GM04504 (cell line): Measurements from ENCODE around the gene ATP5MC3.

Experiments used
- DNase-seq: peaks from one replicate; pipeline ENCODE4 v3.0.0-alpha.2; 2012; ENCODE audit warnings: low read depth

Gene ATP5MC3

GRCh38 chr2:175167792-175168563, 13.5 kb downstream of the ATP5MC3 start, which contains the start of gene ATF2:
Gene ATF2 (minus strand): TSS chr2:175168203. CDS start chr2:175136443, 31,760 bp downstream.
- DNase-seq, result peak; percentile 100

GRCh38 chr2:175167076-175167791, 14.3 kb downstream of the ATP5MC3 start:
- DNase-seq, result no peak

DNA sequence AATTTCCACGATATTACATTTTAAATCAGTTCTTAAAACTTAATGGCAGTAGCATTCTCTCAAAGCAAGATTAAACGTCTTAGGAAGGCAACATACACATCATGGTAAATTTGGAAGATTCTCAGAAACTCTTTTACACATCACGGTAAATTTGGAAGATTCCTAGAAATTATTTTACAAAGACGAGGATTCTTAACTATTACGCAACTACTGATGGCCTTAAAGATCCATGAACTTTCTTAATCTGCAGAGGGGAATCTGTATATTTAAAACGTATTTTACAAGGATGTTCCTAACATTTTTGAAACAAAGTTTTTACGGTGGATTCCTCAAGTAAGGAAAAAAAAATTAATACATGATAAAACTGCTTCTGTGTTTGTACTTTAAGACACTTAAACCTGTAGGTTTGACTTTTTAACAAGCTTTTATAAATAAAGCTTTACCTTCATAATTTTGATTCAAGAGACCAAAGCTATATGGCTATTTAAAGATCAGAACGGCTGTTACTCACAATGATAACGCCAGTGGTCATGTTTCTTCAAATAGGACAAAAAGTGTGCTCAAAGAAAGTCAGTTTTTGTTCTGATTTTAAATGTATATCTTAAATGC, 15.2 kb downstream of the ATP5MC3 start:
- no peak for DNase-seq

GRCh38 chr2:175164235-175164634, 17.3 kb downstream of the ATP5MC3 start:
- no peak for DNase-seq

- no peak for DNase-seq
Observed at GRCh38 chr2:175158894-175159293, 22.6 kb downstream of the ATP5MC3 start.

GRCh38 chr2:175156534-175156933, 25.0 kb downstream of the ATP5MC3 start:
- DNase-seq, result no peak

DNA sequence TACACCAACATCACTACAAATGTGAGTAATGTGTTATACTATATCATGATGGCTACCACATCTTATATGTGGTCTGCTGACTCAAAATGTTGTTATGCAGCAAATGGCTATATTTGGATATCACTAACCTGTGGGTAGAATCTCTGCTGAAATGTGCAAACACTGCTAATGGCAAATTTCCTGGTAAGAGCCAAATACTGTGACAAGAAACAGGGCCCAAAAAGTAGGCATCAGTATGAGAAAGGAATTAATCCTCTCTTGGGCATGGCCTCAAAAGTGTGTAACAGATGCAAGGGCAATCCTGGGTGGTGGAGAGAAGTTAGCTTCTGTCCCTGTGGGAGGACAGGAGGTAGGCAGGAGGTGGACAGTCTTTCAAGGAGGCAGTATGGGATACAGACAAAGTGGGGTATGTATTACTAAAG, 26.8 kb downstream of the ATP5MC3 start:
- DNase-seq, result peak; percentile 24

GRCh38 chr2:175152242-175152641, 29.3 kb downstream of the ATP5MC3 start:
- no peak for DNase-seq

DNA sequence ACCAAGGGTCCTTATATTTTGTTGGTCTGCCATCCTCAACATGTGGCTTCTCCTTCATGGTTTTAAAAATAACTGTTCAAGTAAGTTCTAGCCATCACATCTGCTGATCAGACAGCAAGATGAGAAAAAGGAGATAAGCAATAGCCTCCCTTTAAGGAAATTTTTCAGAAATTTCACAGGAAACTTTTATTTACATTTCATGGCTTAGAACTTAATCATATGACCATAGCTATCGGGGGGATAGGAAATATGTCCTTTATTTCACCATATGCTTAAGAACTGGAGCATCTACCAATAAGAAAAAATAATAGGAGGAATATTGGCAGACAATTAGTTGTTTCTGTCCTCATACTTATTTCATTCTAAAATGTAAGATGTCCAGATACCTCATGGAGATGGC, 29.7 kb downstream of the ATP5MC3 start:
- no peak for DNase-seq

DNA sequence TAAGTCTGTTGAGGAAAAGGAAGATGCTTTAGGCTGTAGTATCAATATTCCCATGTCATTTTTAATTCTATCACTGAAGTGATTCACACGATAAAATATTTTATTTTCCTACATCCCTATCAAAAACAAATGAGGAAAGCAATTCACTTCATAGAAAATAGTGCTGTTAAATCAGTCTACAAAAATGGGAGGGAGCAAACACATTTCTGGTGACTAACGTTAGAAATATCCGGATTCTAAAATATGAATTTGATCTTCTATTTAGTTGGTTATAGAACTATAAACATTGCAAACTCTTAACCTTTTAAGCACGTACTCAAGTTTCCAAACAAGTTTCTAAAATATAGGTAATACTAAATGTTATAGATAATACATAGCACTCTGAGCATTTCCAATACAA, 34.3 kb downstream of the ATP5MC3 start:
- DNase-seq, result no peak

- DNase-seq, result no peak
Observed at GRCh38 chr2:175143678-175144077, 37.8 kb downstream of the ATP5MC3 start.

- DNase-seq, result no peak
Observed at GRCh38 chr2:175143191-175143590, 38.3 kb downstream of the ATP5MC3 start.

DNA sequence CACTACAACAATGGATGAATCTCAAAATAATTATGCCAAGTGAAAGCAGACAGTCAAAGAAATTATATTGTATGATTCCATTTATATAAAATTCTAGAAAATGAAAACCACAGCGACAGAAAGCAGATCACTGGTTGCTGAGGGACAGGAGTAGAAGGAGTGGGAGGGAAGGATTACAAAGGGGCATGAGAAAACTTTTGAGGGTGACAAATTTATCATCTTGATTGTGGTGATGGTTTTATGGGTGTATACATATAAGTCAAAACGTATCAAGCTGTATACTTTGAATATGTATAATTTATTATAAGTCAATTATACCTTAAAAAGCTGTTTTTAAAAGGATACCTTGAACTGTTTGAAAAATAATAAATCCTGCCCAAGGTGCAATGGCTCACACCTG, 41.2 kb downstream of the ATP5MC3 start:
- DNase-seq, result no peak

GRCh38 chr2:175137793-175138192, 43.7 kb downstream of the ATP5MC3 start:
- DNase-seq, result no peak

GRCh38 chr2:175136334-175137215, 44.9 kb downstream of the ATP5MC3 start:
- DNase-seq, result no peak

- DNase-seq, result no peak
Observed at GRCh38 chr2:175135862-175136261, 45.6 kb downstream of the ATP5MC3 start.

DNA sequence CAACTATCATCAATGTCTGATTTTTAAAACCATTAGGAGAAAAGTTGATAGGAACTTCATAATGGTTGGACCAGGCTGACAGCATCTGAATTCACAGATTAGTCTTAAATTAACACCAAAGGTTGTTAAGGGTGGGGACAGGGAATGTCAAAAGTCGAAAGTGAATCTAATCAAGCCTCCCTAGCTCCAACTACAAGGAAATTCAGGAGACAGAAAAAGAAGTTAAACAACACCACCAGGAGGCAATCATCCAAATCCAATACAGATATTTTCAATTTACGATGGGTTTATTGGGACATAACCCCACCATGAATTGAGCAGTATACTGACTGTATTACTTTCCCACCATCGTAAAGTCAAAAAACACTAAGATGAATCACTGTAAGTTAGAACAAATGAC, 46.3 kb downstream of the ATP5MC3 start:
- DNase-seq, result no peak

GRCh38 chr2:175131252-175131651, 50.3 kb downstream of the ATP5MC3 start:
- DNase-seq, result no peak

- no peak for DNase-seq
Observed at GRCh38 chr2:175126661-175127060, 54.8 kb downstream of the ATP5MC3 start.
